Mesothelial cell of epicardium (in vitro differentiated cells): ENCODE results near the gene ELOA2. TPM values are rescaled to one million over a fixed set of nuclear protein-coding genes. Genes with fewer than 3 reads are reported as not detected.
A peak's percentile ranks its signal among the peaks of the same experiment; 100 is the strongest.
"Not testable (repeated sequence)": the region's sequence is repeated elsewhere in the genome, so short reads cannot be mapped to it uniquely, and the experiment has no call there.

Experiments used
- DNase-seq, 2 experiments: peaks; one replicate each; pipeline ENCODE4 v3.0.0; 2021; ENCODE audit warnings: low spot score in 2 of 2; ENCODE audit not compliant: unreplicated experiment in 2 of 2
- H3K27ac Mint-ChIP-seq: 2 replicates; pipeline ENCODE4 v1.8.0; 2021; ENCODE audit warnings: mixed read lengths
- H3K27me3 Mint-ChIP-seq: 2 replicates; pipeline ENCODE4 v1.8.0; 2021; ENCODE audit warnings: low read depth, mixed read lengths
- H3K36me3 Mint-ChIP-seq: 2 replicates; pipeline ENCODE4 v1.8.0; 2021; ENCODE audit warnings: mixed read lengths
- H3K4me1 Mint-ChIP-seq: 2 replicates; pipeline ENCODE4 v1.8.0; 2021; ENCODE audit warnings: mixed read lengths
- H3K4me3 Mint-ChIP-seq: 2 replicates; pipeline ENCODE4 v1.8.0; 2021; ENCODE audit warnings: mild to moderate bottlenecking, moderate library complexity, mixed read lengths
- H3K9me3 Mint-ChIP-seq: 2 replicates; pipeline ENCODE4 v1.8.0; 2021; ENCODE audit warnings: mixed read lengths
- CTCF ChIP-seq: fragments of 200-600 bp; sonication (generic); IDR thresholded peaks from one replicate; pipeline ENCODE4 v1.5.0; 2021; ENCODE audit warnings: antibody characterized with exemption; ENCODE audit not compliant: unreplicated experiment
- total RNA-seq: library from RNA; stranded (reverse); gene quantifications from 3 replicates; pipeline ENCODE4 v1.2.1, GENCODE V29; 2021

ELOA2 gene
- total RNA-seq, 1 donor from 2014 or later: not detected

GRCh38 chr18:47036927-47037578 lies 1.6 kb upstream of the ELOA2 start:
- Mint-ChIP-seq H3K9me3 (peaks cover 4% of the 10 kb centered on the region), H3K36me3 (no peaks in the 10 kb centered on the region), H3K27ac (no peak overlapping the region), H3K27me3 (peaks cover 5% of the 10 kb centered on the region), H3K4me1 (no peaks in the 10 kb centered on the region), H3K4me3 (no peak overlapping the region)
- DNase-seq: no peak
- TF ChIP-seq CTCF: no peak

- H3K4me3 Mint-ChIP-seq: no peak overlapping the region
- H3K36me3 Mint-ChIP-seq: no peaks in the 10 kb centered on the region
- TF ChIP-seq CTCF: no peak
- peaks cover 5% of the 10 kb centered on the region for H3K27me3 Mint-ChIP-seq
- no peak overlapping the region for H3K27ac Mint-ChIP-seq
- no peaks in the 10 kb centered on the region for H3K4me1 Mint-ChIP-seq
- H3K9me3 Mint-ChIP-seq: no peaks in the 10 kb centered on the region
- DNase-seq: no peak
These were observed 965 bp upstream of the ELOA2 start for GRCh38 chr18:47036298-47036874.

- H3K4me1 Mint-ChIP-seq, H3K9me3 Mint-ChIP-seq, H3K27me3 Mint-ChIP-seq, H3K27ac Mint-ChIP-seq, H3K4me3 Mint-ChIP-seq, DNase-seq, H3K36me3 Mint-ChIP-seq: not testable (repeated sequence)
These were observed 830 bp downstream of the ELOA2 start for GRCh38 chr18:47034591-47034990.

- Mint-ChIP-seq H3K36me3 (peaks cover 3% of the 10 kb centered on the region), H3K27me3 (peaks cover 2% of the 10 kb centered on the region), H3K4me1 (no peaks in the 10 kb centered on the region), H3K9me3 (peaks cover 4% of the 10 kb centered on the region), H3K27ac (no peak overlapping the region), H3K4me3 (no peak overlapping the region)
- TF ChIP-seq CTCF: no peak
- DNase-seq: no peak
These were observed 2.5 kb downstream of the ELOA2 start for GRCh38 chr18:47032945-47033344.

- not testable (repeated sequence) for H3K27ac Mint-ChIP-seq, H3K4me3 Mint-ChIP-seq, H3K4me1 Mint-ChIP-seq, H3K9me3 Mint-ChIP-seq, DNase-seq, H3K36me3 Mint-ChIP-seq, H3K27me3 Mint-ChIP-seq
These were observed 4.5 kb downstream of the ELOA2 start for GRCh38 chr18:47030887-47031286.

GRCh38 chr18:47029684-47030353 lies 5.6 kb downstream of the ELOA2 start:
- H3K27ac Mint-ChIP-seq, H3K36me3 Mint-ChIP-seq, H3K9me3 Mint-ChIP-seq, DNase-seq, H3K27me3 Mint-ChIP-seq, H3K4me3 Mint-ChIP-seq, H3K4me1 Mint-ChIP-seq: not testable (repeated sequence)

GRCh38 chr18:47028738-47029137 lies 6.7 kb downstream of the ELOA2 start:
- not testable (repeated sequence) for H3K27me3 Mint-ChIP-seq, H3K4me3 Mint-ChIP-seq, H3K36me3 Mint-ChIP-seq, H3K27ac Mint-ChIP-seq, H3K9me3 Mint-ChIP-seq, DNase-seq, H3K4me1 Mint-ChIP-seq

- H3K27ac Mint-ChIP-seq, H3K4me3 Mint-ChIP-seq, H3K4me1 Mint-ChIP-seq, DNase-seq, H3K36me3 Mint-ChIP-seq, H3K9me3 Mint-ChIP-seq, H3K27me3 Mint-ChIP-seq: not testable (repeated sequence)
These were observed 9.8 kb downstream of the ELOA2 start for GRCh38 chr18:47025557-47026174.

- not testable (repeated sequence) for H3K9me3 Mint-ChIP-seq, H3K4me3 Mint-ChIP-seq, DNase-seq, H3K27ac Mint-ChIP-seq, H3K4me1 Mint-ChIP-seq, H3K36me3 Mint-ChIP-seq, H3K27me3 Mint-ChIP-seq
These were observed 11.5 kb downstream of the ELOA2 start for GRCh38 chr18:47023769-47024465.

- not testable (repeated sequence) for H3K36me3 Mint-ChIP-seq, H3K9me3 Mint-ChIP-seq, H3K4me1 Mint-ChIP-seq, H3K27ac Mint-ChIP-seq, H3K27me3 Mint-ChIP-seq, H3K4me3 Mint-ChIP-seq
- peak in 1 of 2 experiments; percentile 51 for DNase-seq
These were observed 12.6 kb downstream of the ELOA2 start for GRCh38 chr18:47022821-47023220.
